Neural progenitor cell (in vitro differentiated cells): ENCODE measurements around the gene DGUOK. TPM values are rescaled to one million over a fixed set of nuclear protein-coding genes. Genes with fewer than 3 reads are reported as not detected.

Experiments used
- DNase-seq: peaks from one replicate; pipeline ENCODE4 v3.0.0-alpha.2; 2016; ENCODE audit warnings: low spot score
- H2AFZ ChIP-seq: fragments of 200-600 bp; sonication (generic); replicated peaks from 2 replicates; pipeline ENCODE4 v1.6.1; 2016; ENCODE audit warnings: antibody characterized with exemption
- H3F3A ChIP-seq: fragments of 200-600 bp; sonication (generic); 2 replicates; pipeline ENCODE4 v1.6.1; 2016; ENCODE audit warnings: antibody characterized with exemption, low read depth
- H3K27ac ChIP-seq: fragments of 200-600 bp; sonication (generic); 2 replicates; pipeline ENCODE4 v1.5.1; 2016; ENCODE audit warnings: mild to moderate bottlenecking
- H3K27me3 ChIP-seq: fragments of 200-600 bp; sonication (generic); 2 replicates; pipeline ENCODE4 v1.6.1; 2016; ENCODE audit warnings: mild to moderate bottlenecking, moderate library complexity
- H3K36me3 ChIP-seq: fragments of 200-600 bp; sonication (generic); 2 replicates; pipeline ENCODE4 v1.5.1; 2016
- H3K4me1 ChIP-seq: fragments of 200-600 bp; sonication (generic); 2 replicates; pipeline ENCODE4 v1.6.1; 2016; ENCODE audit warnings: mixed run types
- H3K4me2 ChIP-seq: fragments of 200-600 bp; sonication (generic); 2 replicates; pipeline ENCODE4 v1.6.1; 2016
- H3K4me3 ChIP-seq: fragments of 200-600 bp; sonication (generic); 2 replicates; pipeline ENCODE4 v1.5.1; 2016
- H3K79me2 ChIP-seq: fragments of 200-600 bp; sonication (generic); 2 replicates; pipeline ENCODE4 v1.6.1; 2016; ENCODE audit warnings: low read depth
- H3K9ac ChIP-seq: fragments of 200-600 bp; sonication (generic); 2 replicates; pipeline ENCODE4 v1.6.1; 2016
- H3K9me3 ChIP-seq: fragments of 200-600 bp; sonication (generic); 2 replicates; pipeline ENCODE4 v1.5.1; 2016; ENCODE audit warnings: low read depth
- H4K20me1 ChIP-seq: fragments of 200-600 bp; sonication (generic); 2 replicates; pipeline ENCODE4 v1.6.1; 2016; ENCODE audit warnings: low read depth
- H3K27ac Mint-ChIP-seq: 3 replicates; pipeline ENCODE4 v1.8.0; 2021; ENCODE audit warnings: mixed read lengths
- H3K27me3 Mint-ChIP-seq: 2 replicates; pipeline ENCODE4 v1.8.0; 2022; ENCODE audit warnings: low read depth, mild to moderate bottlenecking, inconsistent platforms, moderate library complexity, mixed read lengths; ENCODE audit not compliant: insufficient read depth
- H3K36me3 Mint-ChIP-seq: 3 replicates; pipeline ENCODE4 v1.8.0; 2021; ENCODE audit warnings: mixed read lengths
- H3K4me1 Mint-ChIP-seq: 3 replicates; pipeline ENCODE4 v1.8.0; 2021; ENCODE audit warnings: mixed read lengths
- H3K4me3 Mint-ChIP-seq: 3 replicates; pipeline ENCODE4 v1.8.0; 2021; ENCODE audit warnings: mild to moderate bottlenecking, moderate library complexity, mixed read lengths
- H3K9me3 Mint-ChIP-seq: 3 replicates; pipeline ENCODE4 v1.8.0; 2020; ENCODE audit warnings: mixed read lengths
- CTCF ChIP-seq: fragments of 200-600 bp; sonication (generic); IDR thresholded peaks from 2 replicates; pipeline ENCODE4 v1.5.1; 2017; ENCODE audit warnings: antibody characterized with exemption, mild to moderate bottlenecking
- EZH2 ChIP-seq: fragments of 200-600 bp; sonication (generic); IDR thresholded peaks from 2 replicates; pipeline ENCODE4 v1.6.1; 2017; ENCODE audit warnings: antibody characterized with exemption, mild to moderate bottlenecking, moderate library complexity
- EZH2phosphoT487 ChIP-seq: fragments of 200-600 bp; sonication (generic); IDR thresholded peaks from 2 replicates; pipeline ENCODE4 v1.6.1; 2017; ENCODE audit warnings: antibody characterized with exemption
- total RNA-seq: library from RNA; depleted of rRNA; stranded (reverse); fragments of >200 nt; gene quantifications from 2 replicates; pipeline ENCODE4 v1.2.3, GENCODE V29; 2015; ENCODE audit warnings: low replicate concordance

DGUOK gene
- total RNA-seq, 1 donor from 2014 or later: 79.0 TPM

- Histone ChIP-seq H2AFZ (no peak overlapping the region), H3K9ac (no peak overlapping the region), H4K20me1 (no peaks in the 10 kb centered on the region), H3K9me3 (no peaks in the 10 kb centered on the region), H3F3A (no peaks in the 10 kb centered on the region), H3K27ac (no peak overlapping the region), H3K27me3 (no peaks in the 10 kb centered on the region), H3K4me2 (no peak overlapping the region), H3K36me3 (no peaks in the 10 kb centered on the region), H3K79me2 (no peaks in the 10 kb centered on the region), H3K4me1 (no peaks in the 10 kb centered on the region), H3K4me3 (no peak overlapping the region)
- Mint-ChIP-seq H3K9me3 (peaks cover 2% of the 10 kb centered on the region), H3K4me1 (peaks cover 8% of the 10 kb centered on the region), H3K4me3 (no peak overlapping the region), H3K27me3 (peaks cover under 1% of the 10 kb centered on the region), H3K27ac (no peak overlapping the region), H3K36me3 (no peaks in the 10 kb centered on the region)
- TF ChIP-seq CTCF: no peak
- no peak for DNase-seq
Observed at GRCh38 chr2:73910873-73911547, 15.7 kb upstream of the DGUOK start.

GRCh38 chr2:73911548-73912208 lies 15.0 kb upstream of the DGUOK start:
- Histone ChIP-seq H3K79me2 (no peaks in the 10 kb centered on the region), H3K36me3 (no peaks in the 10 kb centered on the region), H2AFZ (no peak overlapping the region), H3F3A (no peaks in the 10 kb centered on the region), H3K4me3 (no peak overlapping the region), H3K27me3 (no peaks in the 10 kb centered on the region), H3K4me1 (no peaks in the 10 kb centered on the region), H3K27ac (no peak overlapping the region), H3K9me3 (no peaks in the 10 kb centered on the region), H4K20me1 (no peaks in the 10 kb centered on the region), H3K9ac (no peak overlapping the region), H3K4me2 (no peak overlapping the region)
- Mint-ChIP-seq H3K4me1 (peaks cover 8% of the 10 kb centered on the region), H3K27me3 (peaks cover 3% of the 10 kb centered on the region), H3K4me3 (no peak overlapping the region), H3K36me3 (no peaks in the 10 kb centered on the region), H3K9me3 (peaks cover 2% of the 10 kb centered on the region), H3K27ac (no peak overlapping the region)
- no peak for TF ChIP-seq EZH2
- TF ChIP-seq CTCF: no peak
- no peak for TF ChIP-seq EZH2phosphoT487
- no peak for DNase-seq

- Histone ChIP-seq H3K27me3 (peaks cover under 1% of the 10 kb centered on the region), H3F3A (no peaks in the 10 kb centered on the region), H3K27ac (no peak overlapping the region), H3K9me3 (no peaks in the 10 kb centered on the region), H3K9ac (no peak overlapping the region), H2AFZ (no peak overlapping the region), H3K36me3 (no peaks in the 10 kb centered on the region), H4K20me1 (no peaks in the 10 kb centered on the region), H3K4me2 (no peak overlapping the region), H3K4me3 (no peak overlapping the region), H3K79me2 (no peaks in the 10 kb centered on the region), H3K4me1 (no peaks in the 10 kb centered on the region)
- Mint-ChIP-seq H3K27ac (no peak overlapping the region), H3K36me3 (no peaks in the 10 kb centered on the region), H3K9me3 (no peaks in the 10 kb centered on the region), H3K27me3 (peaks cover 3% of the 10 kb centered on the region), H3K4me1 (peaks cover 2% of the 10 kb centered on the region), H3K4me3 (no peak overlapping the region)
- TF ChIP-seq EZH2phosphoT487 (no peak), CTCF (no peak), EZH2 (no peak)
- no peak for DNase-seq
Observed at GRCh38 chr2:73913414-73914054, 13.1 kb upstream of the DGUOK start.
